HG03108 (cell line): ENCODE results near the gene ZNF275.
A peak's percentile ranks its signal among the peaks of the same experiment; 100 is the strongest.
"Not testable (repeated sequence)": the region's sequence is repeated elsewhere in the genome, so short reads cannot be mapped to it uniquely, and the experiment has no call there.

Source experiments
- ATAC-seq: cut with Tn5 transposase; IDR thresholded peaks from one replicate; pipeline ENCODE4 v1.9.1; 2021; ENCODE audit warnings: moderate library complexity; ENCODE audit not compliant: unreplicated experiment

Gene ZNF275

DNA sequence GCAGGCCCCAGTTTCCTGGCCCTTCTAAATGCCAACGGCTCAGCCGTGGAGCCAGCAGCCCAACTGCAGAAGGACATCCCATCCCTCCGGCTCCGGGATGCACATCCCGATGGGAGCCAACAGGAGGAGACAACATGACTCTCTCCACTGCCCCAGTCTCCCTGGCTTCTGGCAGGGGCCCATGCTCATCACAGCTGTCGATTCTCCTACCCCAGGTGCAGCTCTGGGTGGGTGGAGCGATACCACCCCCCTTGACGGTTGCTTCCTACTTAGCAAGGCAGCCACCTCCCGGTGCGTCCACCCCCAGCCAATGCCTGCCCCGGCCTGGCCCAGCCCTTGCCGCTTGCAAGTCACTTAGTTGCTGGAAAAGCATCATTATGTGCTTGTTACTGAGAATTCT is 19.5 kb downstream of the ZNF275 start:
- no peak for ATAC-seq

DNA sequence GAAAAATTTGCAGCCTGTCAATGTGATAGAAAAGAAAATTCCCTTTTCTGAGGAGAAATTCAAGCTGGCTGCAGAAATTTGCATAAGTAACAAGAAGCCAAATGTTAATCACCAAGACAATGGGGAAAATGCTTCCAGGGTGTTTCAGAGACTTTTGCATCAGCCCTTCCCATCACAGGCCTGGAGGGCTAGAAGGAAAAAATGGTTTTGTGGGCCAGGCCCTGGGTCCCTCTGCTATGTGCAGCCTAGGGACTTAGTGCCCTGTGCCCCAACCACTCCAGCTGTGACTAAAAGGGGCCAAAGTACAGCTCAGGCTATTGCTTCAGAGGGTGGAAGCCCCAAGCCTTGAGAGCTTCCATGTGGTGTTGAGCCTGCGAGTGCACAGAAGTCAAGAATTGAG is 23.9 kb downstream of the ZNF275 start:
- no peak for ATAC-seq

DNA sequence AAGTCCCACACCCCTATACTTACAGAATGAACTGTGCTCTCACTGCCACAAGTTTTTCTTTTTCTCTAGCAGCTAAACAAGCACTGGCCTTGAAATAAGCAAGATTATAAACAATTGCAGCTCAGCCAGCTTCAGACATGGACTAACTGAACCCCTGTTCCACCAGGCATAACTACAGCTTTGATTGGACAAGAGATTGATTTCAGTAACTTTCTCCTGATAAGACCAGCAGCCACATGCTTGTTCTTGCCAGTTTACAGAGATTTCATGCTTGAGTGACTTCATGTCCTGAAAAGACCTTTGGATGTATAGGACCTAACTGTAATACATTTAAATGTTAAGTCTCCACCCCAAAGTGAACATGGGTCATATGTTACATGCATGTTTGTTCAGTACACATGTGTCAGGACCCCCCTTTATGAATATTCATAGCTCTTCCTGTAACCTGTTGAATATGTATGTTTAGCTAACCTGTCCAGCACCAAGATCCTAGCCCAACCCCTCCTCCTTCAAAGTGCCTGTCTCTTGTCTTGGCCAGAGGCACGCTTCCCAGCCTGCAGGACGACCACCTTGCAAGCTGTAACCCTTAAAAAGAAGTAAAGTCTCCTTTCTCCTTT is 27.9 kb downstream of the ZNF275 start:
- ATAC-seq = no peak

DNA sequence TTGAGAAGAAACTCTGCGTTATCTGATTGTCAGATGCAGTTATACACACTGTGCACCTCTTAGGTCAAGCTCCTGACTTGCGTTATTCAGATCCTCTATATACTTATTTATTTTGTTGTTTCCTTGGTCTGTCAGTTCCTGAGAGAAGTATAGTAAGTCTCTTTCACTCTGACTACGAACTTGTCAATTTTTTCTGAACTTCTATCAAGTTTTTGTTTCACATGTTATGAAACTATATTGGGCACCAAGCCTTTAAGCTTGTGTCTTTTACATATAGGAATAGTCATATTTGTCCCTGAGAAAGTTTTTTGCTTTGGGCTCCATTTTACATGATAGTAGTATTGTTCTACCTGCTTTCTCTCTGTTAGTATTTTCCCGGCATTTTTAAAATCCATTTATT is 31.7 kb downstream of the ZNF275 start:
- ATAC-seq = peak; percentile 56

DNA sequence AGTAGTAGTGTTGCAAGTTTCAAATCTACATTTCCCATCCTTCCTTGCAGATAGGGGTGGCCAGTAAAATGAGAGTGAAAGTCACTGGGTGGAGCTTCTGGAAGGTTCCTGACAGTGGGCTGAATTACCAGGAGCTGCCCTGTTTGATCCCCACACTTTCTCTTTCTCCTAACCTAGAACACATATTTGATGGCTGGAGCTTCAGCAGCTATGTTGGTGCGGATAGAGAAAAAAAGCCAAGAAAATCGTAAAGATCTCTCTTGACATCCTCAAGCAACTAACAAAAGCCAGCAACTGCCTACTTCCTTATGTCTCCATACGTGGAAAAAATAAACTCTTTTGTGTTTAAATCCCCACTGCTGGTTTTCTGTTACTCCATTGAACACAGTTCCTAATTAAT is 32.2 kb downstream of the ZNF275 start:
- no peak for ATAC-seq

DNA sequence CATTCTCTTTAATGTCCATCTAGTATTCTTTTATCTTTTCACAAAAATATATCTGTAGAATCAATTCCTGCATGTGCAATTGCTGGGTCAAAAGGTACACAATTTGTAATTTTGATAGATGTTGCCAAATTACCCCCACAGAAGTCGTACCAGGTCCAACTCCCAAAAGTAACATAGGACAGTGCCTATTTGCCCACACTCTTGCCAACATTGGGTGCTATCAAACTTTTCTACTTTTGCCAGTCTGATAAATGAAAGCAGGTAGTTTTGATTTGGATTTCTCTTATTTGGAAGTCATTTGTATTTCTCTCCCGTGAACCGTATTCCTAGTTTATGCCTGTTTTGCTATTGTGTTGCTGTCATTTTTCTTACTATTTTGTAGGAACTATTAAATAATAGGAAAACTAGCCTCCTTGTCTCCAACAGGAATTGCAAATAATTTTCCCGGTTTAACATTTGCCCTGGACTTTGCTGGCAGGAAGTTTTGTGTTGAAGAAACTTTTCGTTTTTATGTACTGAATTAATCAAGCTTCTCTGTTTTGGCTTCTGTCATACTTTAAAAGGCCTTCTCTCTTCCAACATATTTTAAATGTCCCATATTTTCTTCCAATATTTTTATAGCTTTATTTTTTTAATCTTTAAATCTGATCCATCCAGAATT is 33.1 kb downstream of the ZNF275 start:
- no peak for ATAC-seq

DNA sequence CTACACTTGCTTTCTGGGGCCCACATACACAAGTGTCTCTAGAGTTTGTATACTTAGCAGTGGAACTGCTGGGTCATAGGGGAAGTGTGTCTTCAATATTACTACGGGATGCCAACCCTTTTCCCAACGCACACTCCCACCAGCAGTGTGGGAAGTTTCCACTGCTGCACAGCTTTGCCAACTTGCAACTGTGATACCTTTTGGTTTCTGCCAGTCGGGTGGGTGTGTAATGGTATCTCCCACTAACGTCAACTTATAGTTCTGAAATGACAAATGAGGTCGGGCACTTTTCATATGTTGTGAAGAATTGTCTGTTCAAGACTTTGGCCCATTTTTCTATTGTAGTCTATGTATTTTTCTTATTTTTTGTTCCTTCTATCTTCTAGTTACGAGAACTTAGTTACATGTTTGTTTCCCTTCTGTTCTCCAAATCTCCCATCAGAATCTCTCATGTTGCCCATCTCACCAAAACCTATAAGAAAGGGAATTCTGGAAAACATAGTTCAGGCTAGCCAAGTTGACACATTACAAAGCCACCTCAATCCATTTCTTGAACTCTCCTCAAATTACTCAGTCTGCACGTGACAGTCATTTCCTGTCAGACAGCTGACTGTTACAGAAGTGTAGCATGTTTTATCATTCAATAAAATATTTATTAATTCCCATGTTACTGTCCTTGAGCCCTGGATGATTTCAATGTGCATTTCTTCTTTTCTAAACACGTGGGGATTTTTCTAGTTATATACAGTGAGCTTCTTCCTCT is 36.5 kb downstream of the ZNF275 start:
- ATAC-seq = no peak

DNA sequence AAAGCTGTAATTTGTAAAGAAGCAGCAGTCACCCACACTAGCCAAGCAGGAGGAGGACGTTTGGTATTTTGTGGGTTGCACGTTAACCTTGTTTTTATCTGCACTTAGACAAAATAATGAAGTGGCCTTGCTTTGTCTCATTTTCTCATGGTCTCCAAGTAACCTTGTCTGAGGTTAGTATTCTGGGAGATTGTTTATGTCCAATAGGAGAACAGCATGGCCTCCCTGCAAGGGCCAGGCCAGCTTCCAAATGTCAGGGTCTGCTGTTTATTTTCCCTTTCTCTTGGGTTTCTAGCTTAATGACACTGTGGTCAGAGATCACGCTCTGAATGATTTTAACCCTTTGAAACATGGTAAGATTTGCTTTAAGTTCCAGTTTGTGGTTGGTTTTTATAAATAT is 37.3 kb downstream of the ZNF275 start:
- no peak for ATAC-seq

DNA sequence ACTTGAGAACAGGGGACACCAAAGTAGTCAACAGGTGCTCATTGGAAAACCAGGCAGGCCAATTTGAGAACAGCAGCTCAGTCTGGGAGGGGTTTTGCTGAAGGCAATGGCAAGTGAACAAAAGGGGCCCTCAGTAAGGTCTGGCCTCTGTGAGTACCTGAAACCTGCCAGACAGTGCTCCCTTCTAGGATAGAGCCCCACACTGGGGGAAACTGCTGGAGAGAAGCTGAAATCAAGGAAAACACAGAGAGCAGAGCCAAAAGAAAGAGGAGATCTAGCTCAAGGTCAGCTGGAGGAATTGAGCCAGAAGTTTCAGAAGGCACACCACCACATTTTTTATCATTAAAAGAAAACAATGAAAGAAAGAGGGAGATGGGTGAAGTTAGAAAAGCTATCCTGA is 39.0 kb downstream of the ZNF275 start:
- ATAC-seq = no peak

DNA sequence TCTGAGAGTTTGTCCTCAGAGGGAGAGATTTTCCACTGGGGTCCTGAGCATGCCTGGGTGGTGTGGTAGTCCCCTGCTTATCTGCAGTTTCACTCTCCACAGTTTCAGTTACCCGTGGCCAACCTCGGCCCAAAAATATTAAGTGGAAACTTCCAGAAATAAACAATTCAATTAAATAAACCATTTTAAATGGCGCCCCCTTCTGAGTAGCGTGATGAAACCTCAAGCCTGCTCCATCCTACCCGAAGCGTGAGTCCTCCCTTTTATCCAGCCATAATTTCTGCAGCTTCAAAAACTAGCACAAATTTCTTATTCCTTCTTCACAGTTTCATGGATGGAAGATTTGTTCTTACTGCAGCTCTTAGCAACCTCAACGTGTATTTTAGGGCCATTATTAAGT is 40.5 kb downstream of the ZNF275 start:
- ATAC-seq = no peak

DNA sequence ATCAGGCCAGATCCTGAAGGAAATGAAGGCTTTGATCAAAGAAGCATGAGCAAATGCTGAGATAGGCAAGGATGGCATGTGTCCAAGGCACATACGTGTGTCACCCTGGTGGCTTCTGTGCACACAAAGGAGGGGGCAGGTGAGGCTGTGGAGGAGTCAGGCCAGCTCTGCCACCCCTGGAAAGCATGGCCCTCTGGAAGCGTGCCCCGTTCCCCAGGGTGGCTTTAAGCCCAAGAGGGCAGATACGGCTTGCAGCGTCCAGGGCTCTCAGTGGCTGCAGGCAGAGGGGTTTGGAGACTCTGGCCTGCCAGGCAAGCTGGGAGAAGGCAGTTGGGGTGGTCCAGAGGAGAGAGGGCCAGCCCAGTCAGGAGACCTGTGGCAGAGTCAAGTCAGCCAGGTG is 41.6 kb downstream of the ZNF275 start:
- ATAC-seq = no peak

DNA sequence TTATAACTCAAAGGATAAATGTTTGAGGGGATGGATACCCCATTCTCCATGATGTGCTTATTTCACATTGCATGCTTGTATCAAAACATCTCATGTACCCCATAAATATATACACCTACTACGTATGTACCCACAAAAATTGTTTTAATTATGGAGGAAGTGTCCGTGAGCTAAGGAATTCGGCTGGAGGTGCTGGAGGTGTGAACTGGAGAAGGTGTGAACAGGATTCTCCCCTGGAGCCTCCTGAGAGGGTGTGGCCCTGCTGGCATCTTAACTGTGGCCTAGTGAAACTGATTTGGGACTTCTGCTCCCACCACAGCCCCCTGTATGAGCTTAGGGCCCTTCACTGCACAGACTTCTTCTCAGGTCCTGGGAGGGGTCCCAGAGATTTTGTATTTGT is 43.8 kb downstream of the ZNF275 start:
- no peak for ATAC-seq

DNA sequence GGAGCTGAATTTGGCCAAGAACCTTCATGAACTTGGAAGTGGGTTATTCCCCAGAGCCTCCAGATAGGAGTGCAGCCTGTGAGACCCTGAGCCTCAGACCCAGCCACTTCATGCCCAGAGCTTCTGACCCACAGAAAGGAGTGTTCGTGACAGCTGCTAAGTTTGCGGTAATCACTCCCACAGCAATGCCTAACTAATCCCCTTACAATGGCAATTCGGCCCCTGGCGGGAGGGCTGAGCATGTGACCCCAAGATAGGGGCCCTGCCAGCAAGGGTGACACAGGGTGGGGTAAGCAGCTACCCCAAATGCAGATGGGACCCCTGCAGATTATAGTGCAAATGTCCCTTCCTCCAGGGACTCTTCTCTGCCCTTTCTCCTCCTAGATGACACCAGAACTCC is 44.7 kb downstream of the ZNF275 start:
- ATAC-seq = no peak

DNA sequence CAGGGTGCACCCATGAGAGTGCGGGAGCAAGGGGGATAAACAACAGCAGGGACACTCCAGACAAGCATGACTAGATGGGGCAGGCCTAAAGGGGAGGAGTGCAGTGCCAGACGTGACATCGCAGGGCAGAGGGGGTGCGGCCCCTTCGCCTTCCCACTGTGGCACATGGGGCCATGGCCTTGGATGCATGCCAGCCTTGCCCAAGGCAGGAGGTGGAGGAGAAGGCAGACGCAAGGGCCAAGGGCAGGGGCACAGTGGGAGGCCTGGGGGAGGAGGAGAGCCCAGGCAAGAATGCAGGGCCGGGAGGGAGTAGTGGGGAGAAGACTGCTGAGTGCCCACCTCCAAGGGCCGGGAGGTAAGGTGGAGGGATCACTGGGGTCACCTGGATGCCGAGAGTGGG is 45.6 kb downstream of the ZNF275 start:
- ATAC-seq = no peak

DNA sequence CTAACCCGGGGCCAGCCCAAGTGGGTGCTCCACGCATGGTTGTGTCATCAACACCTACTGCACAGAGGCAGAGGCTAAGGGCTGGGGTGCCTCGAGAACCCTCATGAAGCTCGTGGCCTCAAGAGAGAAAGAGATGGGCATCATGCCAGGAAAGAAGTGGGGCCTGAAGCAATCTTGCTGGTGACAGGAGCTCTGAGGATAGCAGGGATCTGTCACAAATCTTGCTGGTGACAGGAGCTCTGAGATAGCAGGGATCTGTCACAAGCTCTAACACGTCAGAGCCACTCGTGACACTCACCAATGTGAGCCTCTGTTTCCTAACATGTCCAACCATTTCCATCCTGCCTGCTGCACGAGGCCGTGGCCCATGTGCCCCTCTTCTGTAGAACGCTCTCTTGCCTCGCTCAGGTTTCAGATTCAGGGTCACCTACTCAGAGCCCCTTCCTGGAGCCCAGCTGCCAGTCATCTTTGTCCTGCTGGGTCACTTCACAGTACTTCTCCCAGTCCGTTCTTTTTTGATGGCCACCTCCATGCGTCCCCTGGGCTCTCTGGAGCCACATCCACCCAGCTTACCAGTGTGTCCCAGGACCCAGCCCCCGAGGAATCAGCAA is 46.1 kb downstream of the ZNF275 start:
- no peak for ATAC-seq

DNA sequence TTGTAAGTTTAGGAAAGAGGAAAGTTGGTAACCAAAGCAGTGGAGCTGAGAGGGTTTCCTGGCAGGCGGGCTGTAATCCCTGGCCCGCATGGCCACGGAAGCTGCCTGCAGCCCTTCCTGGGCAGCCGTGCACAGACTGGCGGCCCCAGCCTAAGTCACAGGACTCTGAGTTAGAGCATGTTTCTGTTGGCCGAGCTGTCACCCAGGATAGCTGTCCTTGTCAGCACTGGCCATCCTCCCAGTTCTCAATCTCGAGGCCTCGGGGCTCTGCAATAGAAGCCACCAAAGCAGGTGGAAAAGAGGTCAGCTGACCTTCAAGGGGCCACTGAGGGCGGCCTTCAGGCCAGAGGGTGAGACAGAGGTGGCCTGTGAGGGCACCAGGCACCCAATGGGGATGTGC is 46.7 kb downstream of the ZNF275 start:
- no peak for ATAC-seq

DNA sequence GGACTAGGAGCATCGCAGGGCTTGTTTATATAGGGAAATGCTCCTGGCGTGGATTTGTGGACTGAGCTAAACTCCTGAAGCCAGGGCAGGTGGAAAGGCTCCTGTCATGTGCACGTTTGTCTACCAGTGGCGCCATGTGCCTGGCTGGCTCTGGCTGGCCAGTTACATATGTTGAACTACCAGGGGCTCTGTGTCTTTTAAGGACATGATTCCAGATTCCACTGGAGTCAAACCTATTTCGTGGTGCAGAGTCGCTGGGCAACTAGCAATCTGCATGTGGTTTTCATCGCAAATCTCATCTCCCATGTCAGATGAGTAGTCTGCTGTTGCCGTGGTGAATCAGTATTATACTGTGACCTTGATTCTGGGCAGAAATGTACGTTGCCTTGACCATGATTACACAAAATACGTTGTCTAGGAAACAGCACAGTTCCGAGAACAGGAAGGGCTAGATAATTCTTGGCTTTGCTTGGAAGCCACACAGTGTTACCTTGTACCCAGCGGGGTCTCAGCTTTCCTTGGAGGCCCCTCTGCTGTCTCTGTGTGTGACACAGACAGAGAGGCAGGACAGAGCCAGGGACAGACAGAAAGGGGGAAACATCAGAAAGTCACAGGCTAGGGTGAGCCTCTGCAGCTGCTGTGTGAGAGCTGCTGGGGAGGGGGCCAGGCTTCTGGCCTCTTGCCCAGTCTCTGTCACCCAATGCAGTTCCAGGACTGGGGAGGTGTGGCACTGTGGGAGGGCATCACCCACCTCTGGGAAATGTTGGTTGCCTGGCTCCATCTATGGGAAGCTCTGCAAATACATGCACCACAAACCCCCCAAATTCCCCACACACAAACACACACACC is 48.0 kb downstream of the ZNF275 start:
- no peak for ATAC-seq

DNA sequence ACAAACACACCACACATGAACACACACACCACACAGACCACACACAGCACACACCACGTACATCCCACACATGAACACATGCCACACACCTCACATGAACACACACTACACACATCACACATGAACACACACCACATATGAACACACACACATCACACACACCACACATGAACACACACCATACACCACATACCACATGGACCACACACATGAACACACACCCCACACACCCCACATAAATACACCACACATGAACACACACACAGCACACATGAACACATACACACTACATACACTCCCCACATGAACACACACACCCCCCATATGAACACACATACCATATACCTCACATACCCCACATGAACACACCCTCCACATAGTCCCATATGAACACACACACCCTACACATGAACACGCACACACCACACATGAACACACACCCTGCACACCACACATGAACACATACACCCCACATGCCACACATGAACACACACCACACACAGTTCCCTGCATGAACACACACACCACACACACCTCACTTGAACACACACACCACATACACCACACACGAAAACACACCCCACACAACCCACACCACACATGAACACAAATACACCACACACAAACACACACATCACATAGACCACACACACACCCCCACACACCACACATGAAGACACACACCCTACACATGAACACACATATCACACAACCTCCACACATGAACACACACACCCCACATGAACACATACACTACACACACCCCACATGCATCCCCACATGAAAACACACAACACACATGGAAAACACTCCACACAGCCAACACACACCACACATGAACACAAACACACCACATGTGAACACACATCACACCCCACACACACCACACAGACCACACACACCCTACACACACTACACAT is 48.9 kb downstream of the ZNF275 start:
- ATAC-seq = no peak

DNA sequence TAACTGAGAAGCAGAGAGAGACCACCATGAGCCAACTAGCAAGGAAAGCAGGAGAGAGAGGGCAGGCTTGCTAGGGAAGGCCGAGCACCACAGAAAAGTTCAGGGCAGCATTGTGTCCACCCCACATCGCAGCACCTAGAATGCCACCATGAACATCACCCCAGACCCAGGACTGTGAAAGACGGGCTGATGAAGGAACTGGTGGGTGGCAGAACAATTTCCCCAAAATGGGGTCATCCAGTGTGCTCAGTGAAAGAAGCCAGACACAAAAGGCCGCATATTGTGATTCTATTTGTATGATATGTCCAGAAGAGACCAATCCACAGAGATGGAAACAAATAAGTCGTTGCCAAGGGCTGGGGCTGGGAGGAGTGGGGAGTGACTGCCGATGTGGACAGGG is 50.4 kb downstream of the ZNF275 start:
- no peak for ATAC-seq

DNA sequence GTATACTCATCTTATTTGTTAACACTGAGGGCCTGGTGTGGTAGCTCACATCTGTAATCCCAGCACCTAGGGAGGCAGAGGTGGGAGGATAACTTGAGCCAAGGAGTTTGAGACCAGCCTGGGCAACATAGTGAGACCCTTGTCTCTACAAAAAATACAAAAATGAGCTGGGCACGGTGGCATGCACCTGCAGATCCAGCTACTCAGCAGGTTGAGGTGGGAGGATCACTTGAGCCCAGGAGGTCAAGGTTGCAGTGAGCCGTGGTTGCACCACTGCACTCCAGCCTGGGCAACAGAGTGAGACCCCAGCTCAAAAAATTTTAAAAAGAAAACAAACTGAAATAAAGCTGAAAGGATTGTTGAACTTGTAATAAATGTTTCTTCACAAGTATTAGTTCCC is 51.0 kb downstream of the ZNF275 start:
- ATAC-seq = not testable (repeated sequence)
